Endothelial cell of umbilical vein (primary cell): Measurements from ENCODE around the gene POU6F2.

Experiments
- CTCF ChIP-seq, 2 donors: IDR thresholded peaks; 1 replicate in 1 of 2; 2 replicates in 1 of 2; pipeline ENCODE4 v1.5.1; 2011; ENCODE audit warnings: low read length in 2 of 2, mild to moderate bottlenecking in 2 of 2, moderate library complexity in 2 of 2, control low read depth in 1 of 2, inconsistent platforms in 1 of 2, low read depth in 1 of 2; ENCODE audit not compliant: insufficient read depth in 1 of 2; ENCODE audit errors: extremely low read depth in 1 of 2
- EZH2 ChIP-seq: IDR thresholded peaks from 2 replicates; pipeline ENCODE4 v1.6.1; 2012; ENCODE audit warnings: borderline replicate concordance, low read depth, mild to moderate bottlenecking, moderate library complexity, low read length, inconsistent platforms; ENCODE audit not compliant: severe bottlenecking
- FOS ChIP-seq: IDR thresholded peaks from 2 replicates; pipeline ENCODE4 v1.6.1; 2011; ENCODE audit warnings: mild to moderate bottlenecking, low read length, moderate library complexity, borderline replicate concordance; ENCODE audit not compliant: insufficient read depth
- POLR2A ChIP-seq: IDR thresholded peaks from 2 replicates; pipeline ENCODE4 v1.6.1; 2012; ENCODE audit warnings: low read depth, mild to moderate bottlenecking, control low read depth, low read length

- TF ChIP-seq CTCF (IDR thresholded peaks at IDR 0.05; ENCODE audit: extremely low read depth in 1 of 2, insufficient read depth in 1 of 2, low read depth in 1 of 2, low read length in 2 of 2) (no peak), FOS (no peak), EZH2 (no peak), POLR2A (no peak)
Observed at GRCh38 chr7:39332142-39332541, 354.4 kb downstream of the POU6F2 start.
